Suprapubic skin (tissue), 4 donors: Measurements from ENCODE around the gene PARP16.

Experiments
- CTCF ChIP-seq, 2 donors: fragments of 200-600 bp in 1 of 2; fragments of 450-650 bp in 1 of 2; sonication (generic) in 1 of 2; IDR thresholded peaks; one replicate each; pipeline ENCODE4 v1.5.1; 2016 to 2019; ENCODE audit warnings: antibody characterized with exemption in 2 of 2, mild to moderate bottlenecking in 1 of 2, moderate library complexity in 1 of 2
- EP300 ChIP-seq: sonication (generic); formaldehyde crosslinking; IDR thresholded peaks from one replicate; pipeline ENCODE4 v1.6.1; 2017; ENCODE audit warnings: antibody characterized with exemption
- POLR2A ChIP-seq, 2 donors: fragments of 450-650 bp; IDR thresholded peaks; one replicate each; pipeline ENCODE4 v1.6.1; 2017; ENCODE audit warnings: antibody characterized with exemption in 2 of 2, mild to moderate bottlenecking in 2 of 2, moderate library complexity in 2 of 2
- POLR2AphosphoS5 ChIP-seq, 3 donors: sonication (generic); formaldehyde crosslinking; IDR thresholded peaks; one replicate each; pipeline ENCODE4 v1.6.1; 2017; ENCODE audit warnings: antibody characterized with exemption in 3 of 3

- TF ChIP-seq POLR2A (IDR thresholded peaks at IDR 0.05) (no peak), CTCF (IDR thresholded peaks at IDR 0.05) (no peak), EP300 (no peak), POLR2AphosphoS5 (IDR thresholded peaks at IDR 0.05) (peak in 1 of 3 donors; percentile 41)
Observed at GRCh38 chr15:65258375-65259262, 28.1 kb downstream of the PARP16 start.
